Lung microvascular endothelial cell (primary cell): ENCODE measurements around the gene SMIM32. TPM values are rescaled to one million over a fixed set of nuclear protein-coding genes. Genes with fewer than 3 reads are reported as not detected.

Experiments used
- DNase-seq, 2 donors: peaks; one replicate each; pipeline versions ENCODE4 v3.0.0 to v3.0.0-alpha.2; 2010; ENCODE audit warnings: low read depth in 2 of 2
- total RNA-seq: library from RNA; depleted of rRNA; stranded (reverse); fragments of >200 nt; gene quantifications from 2 replicates; pipeline ENCODE4 v1.2.1, GENCODE V29; 2014

Gene SMIM32
- total RNA-seq, 1 donor from 2014 or later, result not detected

DNA sequence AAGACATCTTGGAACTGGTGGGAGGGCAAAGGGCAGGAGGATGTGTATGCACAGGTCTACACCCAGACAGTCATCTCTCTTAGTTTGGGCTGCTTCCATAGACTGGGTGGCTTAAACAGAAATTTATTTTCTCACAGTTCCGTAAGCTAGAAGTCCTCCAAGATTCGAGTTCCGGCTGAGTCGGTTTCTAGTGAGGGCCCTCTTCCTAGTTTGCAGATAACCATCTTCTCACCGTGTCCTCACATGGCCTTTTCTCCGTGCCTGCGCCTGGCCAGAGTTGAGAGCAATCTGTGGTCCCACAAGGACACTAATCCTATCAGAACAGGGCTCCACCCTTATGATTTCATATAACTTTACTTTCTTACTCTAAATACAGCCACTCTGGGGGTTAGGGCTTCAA, 4.1 kb downstream of the SMIM32 start:
- DNase-seq, result no peak

DNA sequence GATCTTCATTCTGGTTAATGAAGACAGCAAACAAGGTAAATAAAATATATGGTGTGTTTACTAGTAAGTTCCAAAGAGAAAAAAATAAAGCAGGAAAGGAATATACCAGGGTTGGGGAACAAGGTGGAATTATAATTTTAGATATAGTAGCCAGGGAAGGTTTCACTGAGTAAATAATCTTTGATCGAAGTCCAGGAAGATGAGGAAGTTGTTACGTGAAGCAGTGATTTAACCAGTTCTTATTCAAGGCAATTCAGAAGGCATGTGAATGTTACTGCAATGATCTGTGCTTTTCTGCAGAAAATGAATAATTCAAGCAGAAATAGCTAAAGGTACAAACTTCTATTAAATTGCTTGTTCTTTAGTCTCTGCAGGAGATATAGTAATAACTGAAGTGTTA, 6.2 kb downstream of the SMIM32 start:
- DNase-seq, result no peak

- no peak for DNase-seq
Measured at GRCh38 chr5:136185974-136186665, 6.8 kb downstream of the SMIM32 start.

GRCh38 chr5:136182618-136183017, 10.3 kb downstream of the SMIM32 start:
- DNase-seq, result peak in 1 of 2 donors; percentile 14

GRCh38 chr5:136174021-136174659, 18.8 kb downstream of the SMIM32 start:
- DNase-seq, result peak; percentile 68 to 71

- no peak for DNase-seq
Measured at GRCh38 chr5:136169218-136169617, 23.7 kb downstream of the SMIM32 start.

DNA sequence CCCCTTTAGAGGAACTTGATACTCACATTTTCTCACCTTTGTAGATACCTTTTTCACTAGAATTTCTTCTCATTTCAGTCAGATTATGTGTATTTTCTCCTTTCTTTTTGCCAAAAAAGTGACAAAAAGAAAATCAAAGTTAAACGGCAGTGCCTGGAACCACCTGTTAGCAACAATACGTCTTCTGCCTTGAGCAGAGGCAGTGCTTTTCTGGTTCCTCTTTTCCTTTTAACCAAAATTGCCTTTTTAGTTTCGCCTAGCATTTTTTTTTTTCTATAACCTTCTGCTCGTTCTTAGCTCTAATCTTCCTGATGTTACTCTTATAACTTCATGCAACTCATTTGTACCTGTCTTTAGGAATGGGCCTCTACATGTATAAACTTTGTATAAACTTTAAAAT, 26.1 kb downstream of the SMIM32 start:
- DNase-seq, result no peak

GRCh38 chr5:136164226-136164625, 28.7 kb downstream of the SMIM32 start:
- no peak for DNase-seq

GRCh38 chr5:136162008-136162407, 31.0 kb downstream of the SMIM32 start:
- no peak for DNase-seq

DNA sequence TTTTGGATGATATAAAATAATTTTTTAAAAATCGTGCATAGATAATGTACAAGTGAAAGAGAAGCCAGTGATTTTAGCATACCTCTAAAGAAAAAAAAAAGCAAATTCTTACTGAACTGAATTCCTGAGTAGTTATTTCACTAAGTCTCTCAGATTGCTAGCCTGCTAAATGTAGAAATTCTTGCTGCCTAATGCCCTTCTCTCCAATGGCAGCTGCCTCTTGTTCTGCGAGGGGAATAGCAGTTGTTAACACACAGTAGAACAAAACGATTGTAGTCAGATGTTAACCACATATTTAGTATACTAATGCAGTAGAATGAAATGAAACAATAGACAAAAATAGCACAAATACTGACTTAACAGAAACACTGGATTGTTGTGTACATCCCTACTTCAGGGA, 33.5 kb downstream of the SMIM32 start:
- no peak for DNase-seq

- DNase-seq, result no peak
Measured at GRCh38 chr5:136157514-136157913, 35.4 kb downstream of the SMIM32 start.

DNA sequence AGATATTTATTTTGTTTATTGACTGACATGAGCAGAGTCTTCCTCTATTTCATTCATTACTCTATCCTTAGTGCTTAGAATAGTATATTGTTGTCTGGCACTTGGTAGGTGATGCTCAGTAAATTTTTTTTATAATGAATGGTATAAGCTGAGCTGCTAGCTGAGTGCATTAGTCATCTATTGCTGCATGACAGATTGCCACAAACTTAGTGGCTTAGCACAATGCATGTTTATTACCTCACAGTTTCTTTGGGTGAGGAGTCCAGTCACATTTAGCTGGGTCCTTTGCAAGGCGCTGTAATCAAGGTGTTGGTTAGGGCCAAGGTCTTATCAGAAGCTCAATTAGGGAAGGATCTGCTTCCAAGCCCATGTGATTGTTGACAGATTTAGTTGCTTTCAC, 37.2 kb downstream of the SMIM32 start:
- peak in 1 of 2 donors; percentile 3 for DNase-seq

- no peak for DNase-seq
Measured at GRCh38 chr5:136155078-136155477, 37.9 kb downstream of the SMIM32 start.

DNA sequence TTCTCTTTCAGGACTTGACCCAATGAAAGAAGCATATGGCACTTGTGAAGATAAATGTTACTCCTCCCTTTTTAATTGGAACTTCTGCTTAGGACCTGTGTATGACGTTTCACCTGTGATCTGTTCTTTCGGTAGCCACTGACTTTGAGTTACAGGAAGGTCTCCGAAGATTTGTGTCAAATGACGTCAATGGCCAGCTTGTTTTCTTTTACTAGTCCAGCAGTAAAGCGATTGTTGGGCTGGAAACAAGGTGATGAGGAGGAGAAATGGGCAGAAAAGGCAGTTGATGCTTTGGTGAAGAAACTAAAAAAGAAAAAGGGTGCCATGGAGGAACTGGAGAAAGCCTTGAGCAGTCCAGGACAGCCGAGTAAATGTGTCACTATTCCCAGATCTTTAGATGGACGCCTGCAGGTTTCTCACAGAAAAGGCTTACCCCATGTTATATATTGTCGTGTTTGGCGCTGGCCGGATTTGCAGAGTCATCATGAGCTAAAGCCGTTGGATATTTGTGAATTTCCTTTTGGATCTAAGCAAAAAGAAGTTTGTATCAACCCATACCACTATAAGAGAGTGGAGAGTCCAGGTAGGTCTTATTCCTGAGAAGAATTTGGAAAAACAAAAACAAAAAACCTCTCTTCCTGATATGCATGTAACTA, 39.3 kb downstream of the SMIM32 start:
- no peak for DNase-seq

DNA sequence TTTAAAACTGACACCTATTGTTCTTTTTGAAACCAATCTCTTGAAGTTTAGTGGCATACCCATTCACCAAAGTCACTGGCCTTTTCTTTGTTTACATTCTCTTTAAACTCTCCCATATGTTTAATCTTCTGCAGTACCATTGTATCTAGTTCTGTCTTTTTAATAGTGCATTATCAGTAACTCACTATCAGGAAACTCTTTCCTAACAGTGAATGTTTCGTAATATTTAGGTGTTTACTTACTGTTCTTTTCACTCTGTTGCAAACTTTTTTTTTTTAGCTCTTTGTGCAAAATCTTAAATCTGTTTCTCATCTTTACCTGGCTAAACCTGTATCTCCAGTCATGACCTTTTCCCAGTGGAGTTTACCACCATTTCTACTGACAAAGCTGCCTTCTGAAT, 43.1 kb downstream of the SMIM32 start:
- peak in 1 of 2 donors; percentile 9 for DNase-seq

GRCh38 chr5:136147632-136148031, 45.3 kb downstream of the SMIM32 start:
- DNase-seq, result no peak

DNA sequence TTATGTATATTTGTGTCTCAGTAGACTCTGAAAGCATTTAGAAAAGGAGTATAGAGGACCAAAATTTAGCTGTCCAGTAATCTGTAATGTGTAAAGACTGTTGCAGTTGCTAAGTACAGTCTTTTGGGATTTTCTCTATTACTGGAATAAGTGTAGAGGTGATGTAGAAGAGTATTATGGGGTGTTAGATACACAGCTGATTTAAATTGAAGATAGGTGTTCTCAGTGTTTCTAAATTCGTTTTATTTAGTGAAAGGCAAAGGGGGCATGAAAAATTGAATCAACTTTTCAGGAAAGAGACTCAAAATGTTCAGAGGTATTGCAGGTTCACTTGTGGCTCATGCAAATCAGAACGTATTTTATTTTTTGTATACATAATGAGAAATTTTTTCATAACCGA, 46.8 kb downstream of the SMIM32 start:
- DNase-seq, result no peak

GRCh38 chr5:136145030-136145429, 47.9 kb downstream of the SMIM32 start:
- DNase-seq, result no peak

- no peak for DNase-seq
Measured at GRCh38 chr5:136143763-136144162, 49.2 kb downstream of the SMIM32 start.

DNA sequence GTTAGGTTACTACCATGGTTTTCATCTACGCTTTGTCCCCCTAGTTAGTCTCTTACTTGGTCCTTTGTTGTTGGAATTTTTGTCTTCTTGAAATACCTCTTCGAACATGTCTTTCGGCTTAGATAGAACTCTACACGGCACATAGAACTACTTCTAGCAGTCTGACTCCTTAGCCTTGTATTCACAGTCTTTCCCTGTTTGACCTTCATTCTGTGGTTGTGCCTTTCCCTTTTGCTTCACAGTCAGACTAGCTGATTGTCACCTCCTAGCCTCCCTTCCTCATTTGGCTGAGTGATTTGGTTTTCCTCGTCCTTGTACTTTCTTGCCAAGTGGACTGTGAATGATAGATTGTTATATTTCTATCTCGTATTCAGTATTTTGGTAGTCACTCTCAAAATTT, 49.6 kb downstream of the SMIM32 start:
- DNase-seq, result no peak

DNA sequence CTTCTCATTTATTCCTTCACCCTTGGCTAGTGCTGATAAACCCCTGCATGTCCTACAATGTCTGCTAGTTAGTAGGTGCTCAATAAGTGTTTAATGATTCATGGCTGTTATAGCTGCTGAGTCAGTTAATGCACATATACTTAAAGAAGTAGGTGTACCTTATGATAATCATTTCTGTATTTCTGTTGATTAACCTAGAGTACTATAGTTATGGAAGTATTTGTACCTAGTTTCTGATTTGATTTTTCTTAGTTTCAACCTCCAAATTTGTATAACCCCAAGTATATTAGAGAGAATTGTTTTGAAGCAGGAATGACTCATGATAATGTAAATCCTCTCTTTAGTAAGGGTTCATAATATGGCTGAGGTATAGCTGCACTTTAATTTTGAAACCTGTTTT, 51.4 kb downstream of the SMIM32 start:
- no peak for DNase-seq
